Activated CD4-positive, alpha-beta T cell treated with anti-CD3 and anti-CD28 coated beads, Interleukin-2, amount 50 U/mL, for 4 hours (primary cell): ENCODE results near the gene CHMP4B.

Source experiments
- DNase-seq, 2 experiments: peaks; one replicate each; pipeline ENCODE4 v3.0.0-alpha.2; 2020

CHMP4B gene

GRCh38 chr20:33810885-33811775 lies at the start of gene CHMP4B:
CHMP4B (plus strand) TSS chr20:33811348; CDS start chr20:33811469, 121 bp downstream.
- peak; percentile 98 to 99 for DNase-seq

- DNase-seq, result no peak
These were observed 49.4 kb upstream of the CHMP4B start for GRCh38 chr20:33761698-33762250.

GRCh38 chr20:33765099-33765498 lies 46.0 kb upstream of the CHMP4B start:
- no peak for DNase-seq

- DNase-seq, result no peak
These were observed 45.6 kb upstream of the CHMP4B start for GRCh38 chr20:33765592-33765991.

GRCh38 chr20:33766686-33767085 lies 44.5 kb upstream of the CHMP4B start:
- no peak for DNase-seq

GRCh38 chr20:33767777-33768138 lies 43.4 kb upstream of the CHMP4B start:
- no peak for DNase-seq

- no peak for DNase-seq
These were observed 42.1 kb upstream of the CHMP4B start for GRCh38 chr20:33769043-33769442.

- no peak for DNase-seq
These were observed 41.1 kb upstream of the CHMP4B start for GRCh38 chr20:33770005-33770404.

GRCh38 chr20:33771938-33772337 lies 39.2 kb upstream of the CHMP4B start:
- DNase-seq, result no peak

GRCh38 chr20:33772439-33772838 lies 38.7 kb upstream of the CHMP4B start:
- DNase-seq, result no peak

- DNase-seq, result no peak
These were observed 37.6 kb upstream of the CHMP4B start for GRCh38 chr20:33773412-33774089.

- no peak for DNase-seq
These were observed 33.3 kb upstream of the CHMP4B start for GRCh38 chr20:33777816-33778215.

GRCh38 chr20:33781133-33781532 lies 30.0 kb upstream of the CHMP4B start:
- no peak for DNase-seq

- no peak for DNase-seq
These were observed 29.2 kb upstream of the CHMP4B start for GRCh38 chr20:33781945-33782344.

- DNase-seq, result no peak
These were observed 27.9 kb upstream of the CHMP4B start for GRCh38 chr20:33783256-33783655.

GRCh38 chr20:33783818-33784217 lies 27.3 kb upstream of the CHMP4B start:
- no peak for DNase-seq

- no peak for DNase-seq
These were observed 26.9 kb upstream of the CHMP4B start for GRCh38 chr20:33784225-33784624.

- no peak for DNase-seq
These were observed 25.6 kb upstream of the CHMP4B start for GRCh38 chr20:33785503-33785902.

- no peak for DNase-seq
These were observed 23.8 kb upstream of the CHMP4B start for GRCh38 chr20:33787253-33787891.

GRCh38 chr20:33788351-33789049 lies 22.6 kb upstream of the CHMP4B start:
- no peak for DNase-seq

GRCh38 chr20:33789109-33789857 lies 21.9 kb upstream of the CHMP4B start:
- DNase-seq, result no peak

- no peak for DNase-seq
These were observed 21.3 kb upstream of the CHMP4B start for GRCh38 chr20:33789858-33790182.
